ENCODE data around the gene TRAPPC2.
"Not testable (repeated sequence)": the region's sequence is repeated elsewhere in the genome, so short reads cannot be mapped to it uniquely, and the experiment has no call there.

The TRAPPC2 gene

GRCh38 chrX:13742397-13743176 is 8.2 kb upstream of the TRAPPC2 start:
- DNase-seq = no peak

- no peak for DNase-seq
Measured at GRCh38 chrX:13741695-13742094, 7.3 kb upstream of the TRAPPC2 start.

- no peak for DNase-seq
Measured at GRCh38 chrX:13733506-13733905, 914 bp downstream of the TRAPPC2 start.

GRCh38 chrX:13732246-13733067 is 2.0 kb downstream of the TRAPPC2 start:
- DNase-seq = no peak

- not testable (repeated sequence) for DNase-seq
Measured at GRCh38 chrX:13730523-13730922, 3.9 kb downstream of the TRAPPC2 start.

GRCh38 chrX:13726583-13726982 is 7.8 kb downstream of the TRAPPC2 start:
- DNase-seq = not testable (repeated sequence)

- not testable (repeated sequence) for DNase-seq
Measured at GRCh38 chrX:13724878-13725277, 9.5 kb downstream of the TRAPPC2 start.

- DNase-seq = no peak
Measured at GRCh38 chrX:13721819-13722519, 12.5 kb downstream of the TRAPPC2 start.

GRCh38 chrX:13721371-13721770 is 13.0 kb downstream of the TRAPPC2 start:
- DNase-seq = no peak

GRCh38 chrX:13719192-13719856 is 15.1 kb downstream of the TRAPPC2 start:
- DNase-seq = no peak

GRCh38 chrX:13717700-13718472 is 16.5 kb downstream of the TRAPPC2 start:
- peak; percentile 35 for DNase-seq

- no peak for DNase-seq
Measured at GRCh38 chrX:13716905-13717304, 17.5 kb downstream of the TRAPPC2 start.

- DNase-seq = no peak
Measured at GRCh38 chrX:13716455-13716854, 18.0 kb downstream of the TRAPPC2 start.

- no peak for DNase-seq
Measured at GRCh38 chrX:13711141-13711540, 23.3 kb downstream of the TRAPPC2 start.

GRCh38 chrX:13703589-13703988 is 30.8 kb downstream of the TRAPPC2 start:
- no peak for DNase-seq

- DNase-seq = no peak
Measured at GRCh38 chrX:13703135-13703534, 31.3 kb downstream of the TRAPPC2 start.

GRCh38 chrX:13702111-13702789 is 32.2 kb downstream of the TRAPPC2 start:
- no peak for DNase-seq

GRCh38 chrX:13700380-13700779 is 34.0 kb downstream of the TRAPPC2 start:
- no peak for DNase-seq

GRCh38 chrX:13699183-13699826 is 35.1 kb downstream of the TRAPPC2 start:
- no peak for DNase-seq

- no peak for DNase-seq
Measured at GRCh38 chrX:13698432-13698831, 36.0 kb downstream of the TRAPPC2 start.

GRCh38 chrX:13697976-13698375 is 36.4 kb downstream of the TRAPPC2 start:
- no peak for DNase-seq
